ENCODE results near the gene CDH4. TPM values are rescaled to one million over a fixed set of nuclear protein-coding genes. Genes with fewer than 3 reads are reported as not detected.

Gene CDH4
- total and polyA plus RNA-seq, 2 of the 8 experiments (the other 6 are each of a cell fraction or from before 2014, with no cell fraction given), result 4.3 to 7.9 TPM

DNA sequence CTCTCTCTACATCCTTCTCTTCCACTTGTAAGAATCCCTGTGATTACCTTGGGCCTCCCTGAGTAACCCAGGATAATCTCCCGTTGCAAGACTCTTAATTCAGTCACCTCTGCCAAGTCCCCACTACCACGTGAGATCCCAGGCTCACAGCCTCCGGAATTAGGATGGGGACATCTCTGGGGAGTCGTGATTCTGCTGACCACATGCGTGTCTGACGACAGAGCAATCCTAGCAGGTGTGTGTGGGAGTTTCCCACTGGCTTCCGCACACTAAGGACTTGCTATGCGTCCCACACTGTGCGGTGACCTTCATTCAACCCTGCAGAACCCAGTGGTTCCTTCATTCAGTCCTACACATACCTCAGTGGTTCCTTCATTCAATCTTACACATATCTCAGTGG lies 11.9 kb downstream of the CDH4 start (continued):
- no peak for TF ChIP-seq NRF1 (IDR thresholded peaks at IDR 0.05; ENCODE audit: low read depth, low read length)
- TF ChIP-seq TAF7 (optimal IDR thresholded peaks at IDR 0.05; ENCODE audit: borderline replicate concordance, low read depth, low read length), result no peak
- TF ChIP-seq, protein P1, sequence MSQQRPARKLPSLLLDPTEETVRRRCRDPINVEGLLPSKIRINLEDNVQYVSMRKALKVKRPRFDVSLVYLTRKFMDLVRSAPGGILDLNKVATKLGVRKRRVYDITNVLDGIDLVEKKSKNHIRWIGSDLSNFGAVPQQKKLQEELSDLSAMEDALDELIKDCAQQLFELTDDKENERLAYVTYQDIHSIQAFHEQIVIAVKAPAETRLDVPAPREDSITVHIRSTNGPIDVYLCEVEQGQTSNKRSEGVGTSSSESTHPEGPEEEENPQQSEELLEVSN (IDR thresholded peaks at IDR 0.05), result no peak

Measured in H1 (cell line).